Peyer's patch (tissue), 4 donors: Measurements from ENCODE around the gene LPIN1.

ENCODE experiments used
- CTCF ChIP-seq, 6 experiments: fragments of 450-650 bp in 4 of 6; fragments of 200-600 bp in 2 of 6; sonication (generic) in 1 of 6; IDR thresholded peaks; one replicate each; pipeline ENCODE4 v1.5.1; 2017 to 2019; ENCODE audit warnings: antibody characterized with exemption in 6 of 6, mild to moderate bottlenecking in 3 of 6, moderate library complexity in 1 of 6
- POLR2A ChIP-seq, 2 donors: fragments of 450-650 bp; IDR thresholded peaks; one replicate each; pipeline ENCODE4 v1.5.1; 2017; ENCODE audit warnings: antibody characterized with exemption in 2 of 2, mild to moderate bottlenecking in 2 of 2, moderate library complexity in 2 of 2

GRCh38 chr2:11775384-11775783 lies 29.0 kb downstream of the LPIN1 start:
- TF ChIP-seq CTCF (IDR thresholded peaks at IDR 0.05) (no peak), POLR2A (IDR thresholded peaks at IDR 0.05) (no peak)
